ENCODE measurements around the gene RIPPLY2. TPM values are rescaled to one million over a fixed set of nuclear protein-coding genes. Genes with fewer than 3 reads are reported as not detected.
A peak's percentile ranks its signal among the peaks of the same experiment; 100 is the strongest.

RIPPLY2 gene
- total RNA-seq, 1 experiment from 2014 or later, result 3.0 TPM

DNA sequence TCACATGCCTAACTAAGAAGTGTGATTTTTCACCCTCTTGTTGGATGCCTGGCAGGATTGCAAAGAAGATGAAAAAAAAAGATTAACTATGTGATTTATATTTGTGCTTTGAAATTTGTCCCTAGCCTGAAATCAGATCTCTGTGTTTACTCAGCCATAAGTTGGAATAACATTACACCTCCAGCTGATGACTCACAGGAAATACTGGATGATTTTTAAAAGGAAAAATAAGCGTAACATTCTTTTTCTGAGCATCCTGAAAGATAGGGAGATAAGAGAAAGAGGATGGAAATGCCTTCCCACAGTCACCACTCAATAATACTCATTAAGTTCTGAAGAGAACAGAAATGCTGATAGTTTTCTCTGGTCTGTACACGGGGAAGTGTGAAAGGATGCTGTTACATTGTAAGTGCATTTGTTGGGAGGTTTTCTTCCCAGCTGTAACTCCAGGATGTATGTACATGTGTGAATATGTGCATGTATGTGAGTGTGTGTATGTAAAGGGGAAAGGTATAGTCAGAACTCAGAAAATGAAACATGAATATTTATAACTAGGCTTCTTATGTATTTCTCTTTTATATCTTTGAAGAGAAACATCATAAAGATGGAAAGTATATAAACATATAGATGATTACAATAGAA is 37.4 kb upstream of the RIPPLY2 start:
- TF ChIP-seq, protein P1, sequence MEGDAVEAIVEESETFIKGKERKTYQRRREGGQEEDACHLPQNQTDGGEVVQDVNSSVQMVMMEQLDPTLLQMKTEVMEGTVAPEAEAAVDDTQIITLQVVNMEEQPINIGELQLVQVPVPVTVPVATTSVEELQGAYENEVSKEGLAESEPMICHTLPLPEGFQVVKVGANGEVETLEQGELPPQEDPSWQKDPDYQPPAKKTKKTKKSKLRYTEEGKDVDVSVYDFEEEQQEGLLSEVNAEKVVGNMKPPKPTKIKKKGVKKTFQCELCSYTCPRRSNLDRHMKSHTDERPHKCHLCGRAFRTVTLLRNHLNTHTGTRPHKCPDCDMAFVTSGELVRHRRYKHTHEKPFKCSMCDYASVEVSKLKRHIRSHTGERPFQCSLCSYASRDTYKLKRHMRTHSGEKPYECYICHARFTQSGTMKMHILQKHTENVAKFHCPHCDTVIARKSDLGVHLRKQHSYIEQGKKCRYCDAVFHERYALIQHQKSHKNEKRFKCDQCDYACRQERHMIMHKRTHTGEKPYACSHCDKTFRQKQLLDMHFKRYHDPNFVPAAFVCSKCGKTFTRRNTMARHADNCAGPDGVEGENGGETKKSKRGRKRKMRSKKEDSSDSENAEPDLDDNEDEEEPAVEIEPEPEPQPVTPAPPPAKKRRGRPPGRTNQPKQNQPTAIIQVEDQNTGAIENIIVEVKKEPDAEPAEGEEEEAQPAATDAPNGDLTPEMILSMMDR (conservative IDR thresholded peaks at IDR 0.05; ENCODE audit: low read depth, low read length), result no peak
- TF ChIP-seq EZH2 (IDR thresholded peaks at IDR 0.05; ENCODE audit: borderline replicate concordance, low read depth, low read length, poor library complexity, severe bottlenecking), result no peak
- intact Hi-C loops (cut with micrococcal nuclease; ENCODE audit: unreplicated experiment), result no loop called here
- Histone ChIP-seq H3K9me3 (ENCODE audit: low read depth, low read length, poor library complexity, severe bottlenecking) (no peaks in the 10 kb centered on the region), H3K36me3 (ENCODE audit: insufficient read depth, low read length, poor library complexity, severe bottlenecking) (no peaks in the 10 kb centered on the region), H3K27ac (ENCODE audit: low read depth, low read length, poor library complexity, severe bottlenecking) (no peak overlapping the region), H3K4me3 (ENCODE audit: low read depth, low read length, poor library complexity, severe bottlenecking) (no peak overlapping the region), H3K27me3 (replicated peaks; ENCODE audit: insufficient read depth, low read depth, low read length, poor library complexity) (no peaks in the 10 kb centered on the region), H3K4me1 (ENCODE audit: insufficient read depth, low read length, poor library complexity, severe bottlenecking) (peaks cover 8% of the 10 kb centered on the region)
- POLR2A ChIA-PET (ENCODE audit: low non-redundant PET), result no interaction called here
- BruUV-seq (replicated peaks), result no TSS peak
- peak; percentile 83 for DNase-seq (ENCODE audit: low spot score)
- CTCF ChIA-PET, result no interaction called here

DNA sequence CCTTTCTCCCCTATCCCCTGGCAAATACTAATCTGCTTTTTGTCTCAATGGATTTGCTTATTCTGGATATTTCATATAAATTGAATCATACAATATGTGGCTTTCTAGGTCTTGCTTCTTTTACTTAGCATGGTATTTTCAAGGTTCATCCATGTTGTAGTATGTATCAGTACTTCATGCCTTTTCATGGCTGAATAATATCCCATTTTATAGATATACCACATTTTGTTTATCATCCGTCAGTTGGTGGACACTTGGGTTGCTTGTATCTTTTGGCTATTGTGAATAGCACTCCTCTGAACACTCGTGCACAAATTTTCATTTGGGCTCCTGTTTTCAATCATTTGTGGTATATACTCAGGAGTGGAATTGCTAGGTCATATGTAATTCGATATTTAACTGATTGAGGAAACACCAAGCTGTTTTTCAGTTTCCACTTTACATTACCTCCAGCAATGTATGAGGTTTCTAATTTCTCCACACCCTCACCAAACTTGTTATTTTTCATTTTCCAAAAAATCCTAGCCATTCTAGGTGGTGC is 30.5 kb upstream of the RIPPLY2 start:
- H3K4me1 ChIP-seq (ENCODE audit: insufficient read depth, low read length, poor library complexity, severe bottlenecking), result no peaks in the 10 kb centered on the region
- TF ChIP-seq, protein P1 (conservative IDR thresholded peaks at IDR 0.05; ENCODE audit: low read depth, low read length), result no peak
- no peak for TF ChIP-seq EZH2 (IDR thresholded peaks at IDR 0.05; ENCODE audit: borderline replicate concordance, low read depth, low read length, poor library complexity, severe bottlenecking)
- ChIA-PET CTCF (no interaction called here), POLR2A (ENCODE audit: low non-redundant PET) (no interaction called here)
- no peak overlapping the region for H3K27ac ChIP-seq (ENCODE audit: low read depth, low read length, poor library complexity, severe bottlenecking)
- H3K36me3 ChIP-seq (ENCODE audit: insufficient read depth, low read length, poor library complexity, severe bottlenecking), result no peaks in the 10 kb centered on the region
- no peak for DNase-seq (ENCODE audit: low spot score)
- no peak overlapping the region for H3K4me3 ChIP-seq (ENCODE audit: low read depth, low read length, poor library complexity, severe bottlenecking)
- intact Hi-C loops (cut with micrococcal nuclease; ENCODE audit: unreplicated experiment), result no loop called here
- no TSS peak for BruUV-seq (replicated peaks)
- H3K9me3 ChIP-seq (ENCODE audit: low read depth, low read length, poor library complexity, severe bottlenecking), result no peaks in the 10 kb centered on the region
- no peaks in the 10 kb centered on the region for H3K27me3 ChIP-seq (replicated peaks; ENCODE audit: insufficient read depth, low read depth, low read length, poor library complexity)

DNA sequence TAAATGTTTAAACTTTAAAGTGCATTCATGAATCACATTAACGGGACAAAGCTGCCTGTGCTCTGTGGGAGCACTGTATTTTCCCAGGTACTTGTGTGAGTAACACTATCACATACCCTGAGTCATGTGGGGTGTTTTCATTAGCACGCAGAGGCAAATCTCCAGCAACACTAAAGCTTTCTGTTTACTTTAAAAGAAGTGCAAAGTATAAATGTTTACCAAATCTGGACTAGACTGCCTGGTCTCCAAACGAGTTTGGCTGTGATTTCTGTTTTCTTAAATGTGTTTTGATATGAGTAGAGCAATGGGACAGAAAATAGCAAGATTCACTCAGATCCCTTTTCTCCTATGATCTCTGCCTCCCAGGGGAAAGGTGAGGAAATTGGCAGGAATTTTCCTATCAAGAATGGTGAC is 28.8 kb upstream of the RIPPLY2 start:
- no peak for DNase-seq (ENCODE audit: low spot score)
- POLR2A ChIA-PET (ENCODE audit: low non-redundant PET), result no interaction called here
- CTCF ChIA-PET, result no interaction called here
- intact Hi-C loops (cut with micrococcal nuclease; ENCODE audit: unreplicated experiment), result no loop called here
- Histone ChIP-seq H3K4me1 (ENCODE audit: insufficient read depth, low read length, poor library complexity, severe bottlenecking) (no peaks in the 10 kb centered on the region), H3K4me3 (ENCODE audit: low read depth, low read length, poor library complexity, severe bottlenecking) (no peak overlapping the region), H3K27me3 (replicated peaks; ENCODE audit: insufficient read depth, low read depth, low read length, poor library complexity) (no peaks in the 10 kb centered on the region), H3K9me3 (ENCODE audit: low read depth, low read length, poor library complexity, severe bottlenecking) (no peaks in the 10 kb centered on the region), H3K27ac (ENCODE audit: low read depth, low read length, poor library complexity, severe bottlenecking) (no peak overlapping the region), H3K36me3 (ENCODE audit: insufficient read depth, low read length, poor library complexity, severe bottlenecking) (no peaks in the 10 kb centered on the region)
- no TSS peak for BruUV-seq (replicated peaks)
- TF ChIP-seq EZH2 (IDR thresholded peaks at IDR 0.05; ENCODE audit: borderline replicate concordance, low read depth, low read length, poor library complexity, severe bottlenecking), result no peak
- TF ChIP-seq, protein P1 (conservative IDR thresholded peaks at IDR 0.05; ENCODE audit: low read depth, low read length), result no peak
